Measurements from ENCODE around the gene TEX12.

DNA sequence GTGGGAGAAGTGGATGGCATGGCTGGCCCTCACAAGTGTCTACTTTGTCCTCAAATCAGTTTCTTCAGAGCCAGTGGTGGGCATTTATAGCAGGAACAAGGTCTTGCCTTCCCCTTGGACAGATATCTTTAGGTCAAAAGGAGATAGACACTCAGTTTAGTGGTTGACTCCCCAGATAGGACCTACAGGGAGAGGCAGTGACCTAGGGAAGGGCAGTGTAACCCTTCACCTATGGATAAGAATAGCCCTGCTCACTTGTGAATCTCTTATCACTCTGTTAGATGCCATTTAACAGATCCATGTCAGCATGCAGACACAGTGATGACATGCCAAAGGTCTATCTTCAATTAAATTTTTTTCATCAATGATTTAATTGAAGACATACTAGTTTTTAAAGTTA is 19.1 kb downstream of the TEX12 start:
- TF ChIP-seq, protein P1, sequence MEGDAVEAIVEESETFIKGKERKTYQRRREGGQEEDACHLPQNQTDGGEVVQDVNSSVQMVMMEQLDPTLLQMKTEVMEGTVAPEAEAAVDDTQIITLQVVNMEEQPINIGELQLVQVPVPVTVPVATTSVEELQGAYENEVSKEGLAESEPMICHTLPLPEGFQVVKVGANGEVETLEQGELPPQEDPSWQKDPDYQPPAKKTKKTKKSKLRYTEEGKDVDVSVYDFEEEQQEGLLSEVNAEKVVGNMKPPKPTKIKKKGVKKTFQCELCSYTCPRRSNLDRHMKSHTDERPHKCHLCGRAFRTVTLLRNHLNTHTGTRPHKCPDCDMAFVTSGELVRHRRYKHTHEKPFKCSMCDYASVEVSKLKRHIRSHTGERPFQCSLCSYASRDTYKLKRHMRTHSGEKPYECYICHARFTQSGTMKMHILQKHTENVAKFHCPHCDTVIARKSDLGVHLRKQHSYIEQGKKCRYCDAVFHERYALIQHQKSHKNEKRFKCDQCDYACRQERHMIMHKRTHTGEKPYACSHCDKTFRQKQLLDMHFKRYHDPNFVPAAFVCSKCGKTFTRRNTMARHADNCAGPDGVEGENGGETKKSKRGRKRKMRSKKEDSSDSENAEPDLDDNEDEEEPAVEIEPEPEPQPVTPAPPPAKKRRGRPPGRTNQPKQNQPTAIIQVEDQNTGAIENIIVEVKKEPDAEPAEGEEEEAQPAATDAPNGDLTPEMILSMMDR (IDR thresholded peaks at IDR 0.05), result no peak
- no peak for TF ChIP-seq POLR2A (IDR thresholded peaks at IDR 0.05)

All from Peyer's patch (tissue), 4 donors.